HL-60 (cell line): Measurements from ENCODE around the gene HLA-F.

Experiments used
- DNase-seq, 2 experiments: peaks; one replicate each; pipeline ENCODE4 v3.0.0-alpha.2; 2010 to 2020; ENCODE audit warnings: low read depth in 1 of 2, low spot score in 1 of 2
- H3K27ac ChIP-seq: fragments of 250-450 bp; sonication (Bioruptor Pico); replicated peaks from 2 replicates; pipeline ENCODE4 v1.5.1; 2020; ENCODE audit warnings: mild to moderate bottlenecking, moderate library complexity
- H3K27me3 ChIP-seq: fragments of 250-450 bp; sonication (Bioruptor Pico); 2 replicates; pipeline ENCODE4 v1.5.1; 2021; ENCODE audit warnings: mild to moderate bottlenecking, moderate library complexity; ENCODE audit not compliant: insufficient read depth, poor library complexity, severe bottlenecking
- H3K4me3 ChIP-seq: replicated peaks from 2 replicates; pipeline ENCODE4 v1.5.1; 2011; ENCODE audit warnings: mild to moderate bottlenecking, control low read depth, low read length; ENCODE audit not compliant: insufficient read depth
- CTCF ChIP-seq: IDR thresholded peaks from one replicate; pipeline ENCODE4 v1.5.1; 2011; ENCODE audit warnings: low read length, control low read depth, inconsistent platforms; ENCODE audit not compliant: insufficient read depth
- GABPA ChIP-seq: IDR thresholded peaks from 2 replicates; pipeline ENCODE4 v1.6.1; 2012; ENCODE audit warnings: low read depth
- POLR2AphosphoS5 ChIP-seq: IDR thresholded peaks from 2 replicates; pipeline ENCODE4 v1.6.1; 2012; ENCODE audit warnings: low read depth
- SPI1 ChIP-seq: IDR thresholded peaks from 2 replicates; pipeline ENCODE4 v1.6.1; 2012; ENCODE audit warnings: low read depth, mild to moderate bottlenecking, borderline replicate concordance
- TF ChIP-seq, protein P1 (sequence below): IDR thresholded peaks from 2 replicates; pipeline ENCODE4 v1.6.1; 2012; ENCODE audit warnings: low read depth; ENCODE audit not compliant: insufficient replicate concordance

Gene HLA-F

DNA sequence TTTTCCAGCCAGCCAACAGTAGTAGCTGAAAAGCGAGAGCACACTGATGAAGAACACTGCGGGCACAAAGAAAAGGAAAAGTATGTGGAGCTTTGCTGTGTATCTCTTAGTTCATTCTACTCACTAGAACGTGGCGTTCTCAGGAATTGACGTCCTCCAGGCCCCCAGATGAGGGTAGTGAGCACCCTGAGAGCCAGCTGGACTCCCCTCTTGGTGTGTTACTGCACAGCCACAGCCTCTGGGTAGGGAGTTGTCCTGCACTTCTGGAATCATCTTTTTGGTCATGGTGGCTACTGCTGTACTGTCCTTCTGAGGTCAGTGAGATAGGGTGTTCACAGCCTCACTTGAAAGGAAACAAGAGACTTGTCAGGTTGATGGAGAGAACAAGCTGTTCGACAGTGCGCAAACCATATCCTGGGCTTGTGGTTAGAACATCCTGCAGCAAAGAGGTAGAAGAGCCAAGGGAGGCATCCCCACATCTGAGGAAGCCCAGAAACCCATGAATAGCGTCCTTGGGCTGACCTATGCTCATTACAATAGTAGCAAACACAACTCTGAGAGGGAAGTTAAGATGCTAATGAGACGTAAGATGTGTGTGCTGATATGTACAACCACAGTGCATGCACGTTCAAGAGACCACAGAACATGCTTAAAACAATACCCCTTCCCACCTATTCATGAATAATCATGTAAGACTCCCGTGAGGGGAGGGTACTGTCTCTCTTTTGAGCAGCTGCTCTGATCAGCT, 14.6 kb upstream of the HLA-F start:
- peaks cover 5% of the 10 kb centered on the region for H3K27me3 ChIP-seq
- H3K4me3 ChIP-seq = no peak overlapping the region
- TF ChIP-seq CTCF (no peak), SPI1 (no peak), POLR2AphosphoS5 (no peak), GABPA (no peak)
- TF ChIP-seq, protein P1, sequence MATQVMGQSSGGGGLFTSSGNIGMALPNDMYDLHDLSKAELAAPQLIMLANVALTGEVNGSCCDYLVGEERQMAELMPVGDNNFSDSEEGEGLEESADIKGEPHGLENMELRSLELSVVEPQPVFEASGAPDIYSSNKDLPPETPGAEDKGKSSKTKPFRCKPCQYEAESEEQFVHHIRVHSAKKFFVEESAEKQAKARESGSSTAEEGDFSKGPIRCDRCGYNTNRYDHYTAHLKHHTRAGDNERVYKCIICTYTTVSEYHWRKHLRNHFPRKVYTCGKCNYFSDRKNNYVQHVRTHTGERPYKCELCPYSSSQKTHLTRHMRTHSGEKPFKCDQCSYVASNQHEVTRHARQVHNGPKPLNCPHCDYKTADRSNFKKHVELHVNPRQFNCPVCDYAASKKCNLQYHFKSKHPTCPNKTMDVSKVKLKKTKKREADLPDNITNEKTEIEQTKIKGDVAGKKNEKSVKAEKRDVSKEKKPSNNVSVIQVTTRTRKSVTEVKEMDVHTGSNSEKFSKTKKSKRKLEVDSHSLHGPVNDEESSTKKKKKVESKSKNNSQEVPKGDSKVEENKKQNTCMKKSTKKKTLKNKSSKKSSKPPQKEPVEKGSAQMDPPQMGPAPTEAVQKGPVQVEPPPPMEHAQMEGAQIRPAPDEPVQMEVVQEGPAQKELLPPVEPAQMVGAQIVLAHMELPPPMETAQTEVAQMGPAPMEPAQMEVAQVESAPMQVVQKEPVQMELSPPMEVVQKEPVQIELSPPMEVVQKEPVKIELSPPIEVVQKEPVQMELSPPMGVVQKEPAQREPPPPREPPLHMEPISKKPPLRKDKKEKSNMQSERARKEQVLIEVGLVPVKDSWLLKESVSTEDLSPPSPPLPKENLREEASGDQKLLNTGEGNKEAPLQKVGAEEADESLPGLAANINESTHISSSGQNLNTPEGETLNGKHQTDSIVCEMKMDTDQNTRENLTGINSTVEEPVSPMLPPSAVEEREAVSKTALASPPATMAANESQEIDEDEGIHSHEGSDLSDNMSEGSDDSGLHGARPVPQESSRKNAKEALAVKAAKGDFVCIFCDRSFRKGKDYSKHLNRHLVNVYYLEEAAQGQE = no peak
- H3K27ac ChIP-seq = no peak overlapping the region
- no peak for DNase-seq

- no peak overlapping the region for H3K27ac ChIP-seq
- no peak overlapping the region for H3K4me3 ChIP-seq
- no peak for DNase-seq
- TF ChIP-seq POLR2AphosphoS5 (no peak), CTCF (no peak), SPI1 (no peak), GABPA (no peak)
- TF ChIP-seq, protein P1 = no peak
- H3K27me3 ChIP-seq = peaks cover 5% of the 10 kb centered on the region
Observed at GRCh38 chr6:29709188-29709587, 14.0 kb upstream of the HLA-F start.

- Histone ChIP-seq H3K4me3 (no peak overlapping the region), H3K27me3 (peaks cover 5% of the 10 kb centered on the region), H3K27ac (no peak overlapping the region)
- DNase-seq = no peak
- TF ChIP-seq CTCF (no peak), SPI1 (no peak), GABPA (no peak), POLR2AphosphoS5 (no peak)
- TF ChIP-seq, protein P1 = no peak
Observed at GRCh38 chr6:29710281-29710941, 12.8 kb upstream of the HLA-F start.
